K562 (cell line): ENCODE results near the gene NRTN. TPM values are rescaled to one million over a fixed set of nuclear protein-coding genes. Genes with fewer than 3 reads are reported as not detected.

Experiments used
- HIVEP1 ChIP-seq: fragments of 250-450 bp; sonication (Bioruptor Pico); IDR thresholded peaks from 2 replicates; pipeline ENCODE4 v1.4.0; 2020; ENCODE audit warnings: mild to moderate bottlenecking
- HMG20A ChIP-seq: fragments of 450-650 bp; formaldehyde crosslinking; conservative IDR thresholded peaks from 2 replicates; pipeline ENCODE4 v1.4.0; 2020; ENCODE audit warnings: mild to moderate bottlenecking, mixed read lengths
- HNRNPUL1 ChIP-seq: fragments of 200-400 bp; formaldehyde crosslinking; IDR thresholded peaks from 2 replicates; pipeline ENCODE4 v1.6.1; 2017; ENCODE audit warnings: low read length
- IFI16 ChIP-seq: fragments of 250-450 bp; sonication (Bioruptor Pico); IDR thresholded peaks from 2 replicates; pipeline ENCODE4 v2.1.2; 2022; ENCODE audit warnings: mild to moderate bottlenecking, inconsistent platforms
- JUND ChIP-seq, 2 experiments: IDR thresholded peaks; 2 replicates in 1 of 2; 3 replicates in 1 of 2; pipeline ENCODE4 v1.6.1; 2011; ENCODE audit warnings: borderline replicate concordance in 2 of 2, low read depth in 2 of 2, low read length in 2 of 2, improper control_type of control experiment in 1 of 2, missing biosample characterization in 1 of 2, missing genetic modification characterization in 1 of 2, missing genetic modification reagents in 1 of 2
- KDM5B ChIP-seq: fragments of 200-600 bp; sonication (generic); IDR thresholded peaks from 2 replicates; pipeline ENCODE4 v1.6.1; 2012; ENCODE audit warnings: low read depth, mild to moderate bottlenecking, moderate library complexity, low read length, control low read depth, inconsistent platforms; ENCODE audit not compliant: insufficient replicate concordance
- NFIC ChIP-seq: fragments of 450-650 bp; IDR thresholded peaks from 2 replicates; pipeline ENCODE4 v1.6.1; 2017; ENCODE audit warnings: mild to moderate bottlenecking, inconsistent platforms
- NR2C2 ChIP-seq, 2 experiments: fragments of 200-800 bp in 1 of 2; sonication (Bioruptor generic) in 1 of 2; sonication (generic) in 1 of 2; formaldehyde crosslinking in 1 of 2; IDR thresholded peaks; 2 replicates each; pipeline versions ENCODE4 v1.6.1 to v1.8.0; 2016 to 2022; ENCODE audit warnings: mild to moderate bottlenecking in 1 of 2, missing compliant biosample characterization in 1 of 2, missing genetic modification characterization in 1 of 2, missing genetic modification reagents in 1 of 2
- RBM39 ChIP-seq: fragments of 200-400 bp; formaldehyde crosslinking; optimal IDR thresholded peaks from 2 replicates; pipeline ENCODE3; 2018; ENCODE audit warnings: low read depth, low read length
- SMARCA5 ChIP-seq: fragments of 450-650 bp; IDR thresholded peaks from 2 replicates; pipeline ENCODE4 v1.6.1; 2016
- TCF7 ChIP-seq: sonication (generic); IDR thresholded peaks from 2 replicates; pipeline ENCODE4 v1.6.1; 2016; ENCODE audit warnings: antibody characterized with exemption, borderline replicate concordance
- TEAD1 ChIP-seq, 2 experiments: fragments of 450-650 bp in 1 of 2; sonication (generic) in 1 of 2; formaldehyde crosslinking; IDR thresholded peaks; 2 replicates each; pipeline versions ENCODE4 v1.4.0 to v1.8.0; 2020 to 2022; ENCODE audit warnings: mild to moderate bottlenecking in 2 of 2, missing genetic modification reagents in 1 of 2
- TEAD2 ChIP-seq: fragments of 450-650 bp; IDR thresholded peaks from 2 replicates; pipeline ENCODE4 v1.6.1; 2016; ENCODE audit warnings: missing genetic modification characterization, control low read depth, missing compliant biosample characterization
- ZKSCAN8 ChIP-seq: fragments of 200-800 bp; sonication (Bioruptor generic); IDR thresholded peaks from 2 replicates; pipeline ENCODE4 v1.6.1; 2016; ENCODE audit warnings: missing genetic modification characterization, missing compliant biosample characterization
- ZNF699 ChIP-seq: fragments of 250-450 bp; sonication (Bioruptor Pico); IDR thresholded peaks from 2 replicates; pipeline ENCODE4 v1.8.0; 2021; ENCODE audit warnings: mild to moderate bottlenecking, moderate library complexity; ENCODE audit not compliant: insufficient replicate concordance
- polyA plus RNA-seq, 8 experiments: library from polyadenylated mRNA; depleted of rRNA in 4 of 8; stranded (reverse) in 5 of 8; unstranded in 3 of 8; fragments of >200 nt; fragmentation: Nextera tagmentation in 2 of 8; fragmentation: Illumina TruSeq in 1 of 8; extraction: Ambion mirVana in 2 of 8; extraction: Trizol in 1 of 8; gene quantifications; 2 replicates each; pipeline versions ENCODE4 v1.2.1 to v1.2.3, GENCODE V29; 2011 to 2014; ENCODE audit warnings: inconsistent platforms in 1 of 8, missing spikeins in 1 of 8
- total RNA-seq, 7 experiments: library from RNA; depleted of rRNA in 6 of 7; stranded (reverse); fragments of >200 nt in 6 of 7; fragmentation: Illumina TruSeq in 2 of 7; extraction: Trizol in 2 of 7; gene quantifications; 2 replicates each; pipeline versions ENCODE4 v1.2.1 to v1.2.3, GENCODE V29; 2011 to 2021; ENCODE audit warnings: low replicate concordance in 1 of 7
- TF ChIP-seq, protein P1 (sequence below), 2 experiments: fragments of 450-650 bp; IDR thresholded peaks; 2 replicates each; pipeline ENCODE4 v1.6.1; 2016
- TF ChIP-seq, protein P2 (sequence below): fragments of 450-650 bp; IDR thresholded peaks from 2 replicates; pipeline ENCODE4 v1.6.1; 2016; ENCODE audit warnings: antibody characterized with exemption
- TF ChIP-seq, protein P3 (sequence below): fragments of 450-650 bp; IDR thresholded peaks from 2 replicates; pipeline ENCODE4 v1.6.1; 2016; ENCODE audit warnings: mild to moderate bottlenecking
- TF ChIP-seq, protein P4 (sequence below): fragments of 250-450 bp; sonication (Bioruptor Pico); IDR thresholded peaks from 2 replicates; pipeline ENCODE4 v1.4.0; 2020; ENCODE audit warnings: borderline replicate concordance

NRTN gene
- total and polyA plus RNA-seq, 9 of the 15 experiments (the other 6 are each of a cell fraction or from before 2014, with no cell fraction given), result 0.62 to 8.1 (median 1.6) TPM; not detected in 2

DNA sequence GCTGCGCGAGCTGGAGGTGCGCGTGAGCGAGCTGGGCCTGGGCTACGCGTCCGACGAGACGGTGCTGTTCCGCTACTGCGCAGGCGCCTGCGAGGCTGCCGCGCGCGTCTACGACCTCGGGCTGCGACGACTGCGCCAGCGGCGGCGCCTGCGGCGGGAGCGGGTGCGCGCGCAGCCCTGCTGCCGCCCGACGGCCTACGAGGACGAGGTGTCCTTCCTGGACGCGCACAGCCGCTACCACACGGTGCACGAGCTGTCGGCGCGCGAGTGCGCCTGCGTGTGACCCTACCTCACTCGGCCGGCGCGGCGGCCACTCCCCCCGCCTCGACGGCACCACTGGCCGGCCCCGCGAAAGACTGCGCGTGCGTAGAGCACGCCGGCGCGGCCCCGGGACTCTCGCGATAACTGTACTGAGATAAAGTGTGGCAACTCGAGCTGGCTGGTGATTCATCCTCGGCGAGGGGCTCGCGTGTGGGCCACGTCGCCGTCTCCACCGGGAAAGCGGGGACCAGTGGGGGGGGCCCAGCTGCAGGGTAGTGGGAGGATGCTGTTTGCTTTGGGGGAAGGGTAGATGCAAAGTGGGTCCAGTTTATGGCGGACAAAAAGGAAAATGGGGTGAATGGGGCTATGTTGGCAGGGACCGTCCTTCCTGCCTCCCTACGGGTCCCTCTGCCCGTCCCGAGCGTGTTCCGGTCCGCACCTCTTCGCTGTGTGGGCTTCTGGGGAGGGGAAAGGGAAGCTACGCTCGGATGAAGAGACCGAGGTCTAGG, 23.2 kb downstream of the NRTN start (continued):
- TF ChIP-seq, protein P1, sequence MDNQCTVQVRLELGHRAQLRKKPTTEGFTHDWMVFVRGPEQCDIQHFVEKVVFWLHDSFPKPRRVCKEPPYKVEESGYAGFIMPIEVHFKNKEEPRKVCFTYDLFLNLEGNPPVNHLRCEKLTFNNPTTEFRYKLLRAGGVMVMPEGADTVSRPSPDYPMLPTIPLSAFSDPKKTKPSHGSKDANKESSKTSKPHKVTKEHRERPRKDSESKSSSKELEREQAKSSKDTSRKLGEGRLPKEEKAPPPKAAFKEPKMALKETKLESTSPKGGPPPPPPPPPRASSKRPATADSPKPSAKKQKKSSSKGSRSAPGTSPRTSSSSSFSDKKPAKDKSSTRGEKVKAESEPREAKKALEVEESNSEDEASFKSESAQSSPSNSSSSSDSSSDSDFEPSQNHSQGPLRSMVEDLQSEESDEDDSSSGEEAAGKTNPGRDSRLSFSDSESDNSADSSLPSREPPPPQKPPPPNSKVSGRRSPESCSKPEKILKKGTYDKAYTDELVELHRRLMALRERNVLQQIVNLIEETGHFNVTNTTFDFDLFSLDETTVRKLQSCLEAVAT (IDR thresholded peaks at IDR 0.05), result peak in 1 of 2 experiments; percentile 70; a peak in 2 of 4 replicates
- no peak for TF ChIP-seq ZKSCAN8 (CRISPR knock-in tag)
- TF ChIP-seq NR2C2 (CRISPR knock-in tag; IDR thresholded peaks at IDR 0.05), result no peak
- peak; percentile 86 for TF ChIP-seq NR2C2 (tag; IDR thresholded peaks at IDR 0.05)
- peak in 1 of 2 experiments; percentile 86; a peak in 1 of 4 replicates for TF ChIP-seq TEAD1 (CRISPR knock-in tag; IDR thresholded peaks at IDR 0.05)
- TF ChIP-seq NFIC, result peak; percentile 94
- TF ChIP-seq, protein P2, sequence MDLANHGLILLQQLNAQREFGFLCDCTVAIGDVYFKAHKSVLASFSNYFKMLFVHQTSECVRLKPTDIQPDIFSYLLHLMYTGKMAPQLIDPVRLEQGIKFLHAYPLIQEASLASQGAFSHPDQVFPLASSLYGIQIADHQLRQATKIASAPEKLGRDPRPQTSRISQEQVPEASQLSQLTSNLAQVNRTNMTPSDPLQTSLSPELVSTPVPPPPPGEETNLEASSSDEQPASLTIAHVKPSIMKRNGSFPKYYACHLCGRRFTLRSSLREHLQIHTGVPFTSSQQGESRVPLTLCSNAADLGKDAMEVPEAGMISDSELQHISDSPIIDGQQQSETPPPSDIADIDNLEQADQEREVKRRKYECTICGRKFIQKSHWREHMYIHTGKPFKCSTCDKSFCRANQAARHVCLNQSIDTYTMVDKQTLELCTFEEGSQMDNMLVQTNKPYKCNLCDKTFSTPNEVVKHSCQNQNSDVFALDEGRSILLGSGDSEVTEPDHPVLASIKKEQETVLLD, result peak; percentile 87
- TF ChIP-seq IFI16 (CRISPR knock-in tag), result no peak
- peak; percentile 57; the same call in 1 of the 2 replicates for TF ChIP-seq HIVEP1 (CRISPR knock-in tag)
- TF ChIP-seq HMG20A (CRISPR knock-in tag), result no peak
- TF ChIP-seq, protein P3, sequence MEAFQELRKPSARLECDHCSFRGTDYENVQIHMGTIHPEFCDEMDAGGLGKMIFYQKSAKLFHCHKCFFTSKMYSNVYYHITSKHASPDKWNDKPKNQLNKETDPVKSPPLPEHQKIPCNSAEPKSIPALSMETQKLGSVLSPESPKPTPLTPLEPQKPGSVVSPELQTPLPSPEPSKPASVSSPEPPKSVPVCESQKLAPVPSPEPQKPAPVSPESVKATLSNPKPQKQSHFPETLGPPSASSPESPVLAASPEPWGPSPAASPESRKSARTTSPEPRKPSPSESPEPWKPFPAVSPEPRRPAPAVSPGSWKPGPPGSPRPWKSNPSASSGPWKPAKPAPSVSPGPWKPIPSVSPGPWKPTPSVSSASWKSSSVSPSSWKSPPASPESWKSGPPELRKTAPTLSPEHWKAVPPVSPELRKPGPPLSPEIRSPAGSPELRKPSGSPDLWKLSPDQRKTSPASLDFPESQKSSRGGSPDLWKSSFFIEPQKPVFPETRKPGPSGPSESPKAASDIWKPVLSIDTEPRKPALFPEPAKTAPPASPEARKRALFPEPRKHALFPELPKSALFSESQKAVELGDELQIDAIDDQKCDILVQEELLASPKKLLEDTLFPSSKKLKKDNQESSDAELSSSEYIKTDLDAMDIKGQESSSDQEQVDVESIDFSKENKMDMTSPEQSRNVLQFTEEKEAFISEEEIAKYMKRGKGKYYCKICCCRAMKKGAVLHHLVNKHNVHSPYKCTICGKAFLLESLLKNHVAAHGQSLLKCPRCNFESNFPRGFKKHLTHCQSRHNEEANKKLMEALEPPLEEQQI, result no peak
- TF ChIP-seq RBM39, result peak; percentile 82
- TF ChIP-seq, protein P4, sequence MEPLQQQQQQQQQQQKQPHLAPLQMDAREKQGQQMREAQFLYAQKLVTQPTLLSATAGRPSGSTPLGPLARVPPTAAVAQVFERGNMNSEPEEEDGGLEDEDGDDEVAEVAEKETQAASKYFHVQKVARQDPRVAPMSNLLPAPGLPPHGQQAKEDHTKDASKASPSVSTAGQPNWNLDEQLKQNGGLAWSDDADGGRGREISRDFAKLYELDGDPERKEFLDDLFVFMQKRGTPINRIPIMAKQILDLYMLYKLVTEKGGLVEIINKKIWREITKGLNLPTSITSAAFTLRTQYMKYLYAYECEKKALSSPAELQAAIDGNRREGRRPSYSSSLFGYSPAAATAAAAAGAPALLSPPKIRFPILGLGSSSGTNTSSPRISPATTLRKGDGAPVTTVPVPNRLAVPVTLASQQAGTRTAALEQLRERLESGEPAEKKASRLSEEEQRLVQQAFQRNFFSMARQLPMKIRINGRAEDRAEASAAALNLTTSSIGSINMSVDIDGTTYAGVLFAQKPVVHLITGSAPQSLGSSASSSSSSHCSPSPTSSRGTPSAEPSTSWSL (CRISPR knock-in tag), result no peak; the same call in 1 of the 2 replicates
- TF ChIP-seq JUND (IDR thresholded peaks at IDR 0.05; ENCODE audit: borderline replicate concordance, low read depth, low read length), result peak; percentile 98
- TF ChIP-seq JUND (tag; IDR thresholded peaks at IDR 0.05; ENCODE audit: borderline replicate concordance, low read depth, low read length), result peak; percentile 93; the same call in 2 of the 3 replicates
- no peak for TF ChIP-seq HNRNPUL1
- peak; percentile 98 for TF ChIP-seq KDM5B
- no peak for TF ChIP-seq SMARCA5
- no peak for TF ChIP-seq ZNF699 (CRISPR knock-in tag)
- TF ChIP-seq TCF7, result no peak
- no peak for TF ChIP-seq TEAD2
